Stimulated activated CD4-positive, alpha-beta T cell treated with anti-CD3 and anti-CD28 coated beads, Interleukin-12 subunit alpha, Interleukin-12 subunit beta, amount 100 ng/mL, for 48 hours (primary cell): ENCODE measurements around the gene TBCD.
A peak's percentile ranks its signal among the peaks of the same experiment; 100 is the strongest.

ENCODE experiments used
- DNase-seq, 3 donors: peaks; one replicate each; pipeline ENCODE4 v3.0.0-alpha.2; 2020; ENCODE audit warnings: low read depth in 2 of 3, low spot score in 1 of 3

TBCD gene

DNA sequence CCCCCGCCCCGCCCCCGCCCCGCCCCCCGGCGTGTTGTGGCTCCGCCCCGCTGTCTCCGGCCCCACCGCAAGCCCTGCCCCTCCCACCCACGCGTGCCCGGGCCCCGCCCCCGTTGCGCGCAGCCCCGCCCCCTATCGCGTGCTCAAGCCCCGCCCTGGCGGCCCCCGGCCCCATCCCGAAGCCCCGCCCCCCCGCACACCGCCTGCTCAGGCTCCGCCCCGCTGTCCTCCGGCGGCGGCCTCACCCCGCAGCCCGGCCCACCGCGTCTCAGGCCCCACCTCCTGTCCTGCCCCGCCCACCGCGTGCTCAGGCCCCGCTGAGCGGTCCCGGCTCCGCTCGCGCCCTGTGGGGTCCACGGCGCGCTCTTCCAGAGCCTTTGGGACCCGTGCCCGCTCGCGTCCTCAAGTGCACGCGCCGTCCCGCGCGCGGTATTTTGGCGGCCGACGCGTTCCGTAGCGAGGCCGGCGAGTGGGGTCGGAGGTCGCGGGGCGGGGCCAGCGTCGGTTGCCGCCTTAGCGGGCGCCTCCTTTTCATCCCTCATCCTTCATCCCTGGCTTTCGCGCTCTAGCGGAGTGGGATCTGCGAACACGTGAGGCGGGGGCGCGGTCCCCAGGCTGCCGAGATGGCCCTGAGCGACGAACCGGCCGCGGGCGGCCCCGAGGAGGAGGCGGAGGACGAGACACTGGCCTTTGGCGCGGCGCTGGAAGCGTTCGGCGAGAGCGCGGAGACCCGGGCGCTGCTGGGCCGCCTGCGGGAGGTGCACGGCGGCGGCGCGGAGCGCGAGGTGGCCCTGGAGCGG is at the start of gene TBCD:
Gene TBCD (plus strand): TSS at position 495 of the 800 bp plus-strand sequence. CDS start 129 bp downstream, at position 624.
- peak; percentile 72 to 88 (median 86) for DNase-seq

DNA sequence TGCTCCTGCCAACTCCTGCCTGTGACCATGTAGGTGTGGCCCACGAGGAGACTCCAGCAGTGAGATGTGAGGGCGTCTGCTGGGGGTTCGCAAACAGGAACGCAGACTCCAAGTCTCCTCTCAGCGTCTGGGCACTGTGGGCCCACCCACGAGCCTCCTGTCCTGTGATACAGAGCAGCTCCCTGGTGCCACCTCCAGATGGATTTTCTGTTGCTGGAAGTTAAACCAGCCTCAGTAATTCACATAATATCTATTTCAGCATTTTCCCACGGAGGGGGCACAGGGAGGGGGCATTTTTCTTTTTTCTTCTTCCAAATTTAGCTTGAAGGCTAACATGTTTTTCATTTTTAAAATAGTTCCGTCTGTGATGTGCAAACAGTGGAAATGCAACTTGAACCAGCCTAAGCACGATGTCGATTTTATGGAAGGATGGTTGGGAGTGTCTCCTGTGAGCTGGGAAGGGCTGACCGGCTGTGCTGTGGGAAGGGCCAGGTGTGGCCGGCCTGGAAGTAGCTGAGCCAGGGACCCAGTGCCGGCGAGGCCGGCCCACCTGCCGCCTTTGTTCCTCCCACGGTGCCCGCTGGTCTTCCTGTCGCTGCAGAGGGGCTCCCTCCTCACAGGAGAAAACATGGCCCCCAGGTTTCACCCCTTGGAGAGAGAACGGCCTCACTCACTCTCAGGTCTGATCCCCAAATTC is 49.5 kb upstream of the TBCD start:
- DNase-seq = no peak

DNA sequence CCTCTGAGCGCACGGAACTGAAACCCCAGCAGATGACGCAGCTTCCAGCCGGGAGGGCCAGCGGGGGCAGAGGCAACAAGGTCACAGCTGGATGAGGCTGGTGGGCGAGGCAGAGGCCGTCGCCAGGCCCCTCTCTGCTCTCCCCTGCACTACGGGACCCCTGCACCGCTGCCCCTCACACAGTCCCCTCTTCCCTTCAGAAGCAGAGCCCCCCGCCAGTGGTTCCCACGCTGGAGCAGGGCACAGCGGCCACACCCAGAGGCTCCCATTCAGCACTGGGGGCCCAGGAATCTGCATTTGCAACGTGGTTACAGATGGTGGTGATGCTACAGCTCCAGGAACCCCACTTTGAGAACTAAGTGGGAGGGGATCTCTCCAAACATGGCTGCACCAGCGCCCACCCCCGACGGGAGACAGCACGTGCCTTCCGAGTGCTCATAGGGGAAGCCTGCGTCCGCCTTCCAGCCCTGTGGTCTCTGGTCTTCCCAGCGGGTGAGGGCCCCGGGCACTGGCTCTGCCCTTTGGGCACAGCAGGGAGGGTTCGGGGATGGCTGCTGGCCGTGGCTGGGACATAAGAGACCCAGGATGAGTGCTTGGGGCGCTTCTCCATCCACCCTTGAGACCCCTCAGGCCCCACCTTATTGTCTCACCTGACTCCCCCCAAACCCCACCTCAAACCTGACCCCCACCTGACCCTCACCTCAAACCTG is 48.7 kb upstream of the TBCD start:
- no peak for DNase-seq

DNA sequence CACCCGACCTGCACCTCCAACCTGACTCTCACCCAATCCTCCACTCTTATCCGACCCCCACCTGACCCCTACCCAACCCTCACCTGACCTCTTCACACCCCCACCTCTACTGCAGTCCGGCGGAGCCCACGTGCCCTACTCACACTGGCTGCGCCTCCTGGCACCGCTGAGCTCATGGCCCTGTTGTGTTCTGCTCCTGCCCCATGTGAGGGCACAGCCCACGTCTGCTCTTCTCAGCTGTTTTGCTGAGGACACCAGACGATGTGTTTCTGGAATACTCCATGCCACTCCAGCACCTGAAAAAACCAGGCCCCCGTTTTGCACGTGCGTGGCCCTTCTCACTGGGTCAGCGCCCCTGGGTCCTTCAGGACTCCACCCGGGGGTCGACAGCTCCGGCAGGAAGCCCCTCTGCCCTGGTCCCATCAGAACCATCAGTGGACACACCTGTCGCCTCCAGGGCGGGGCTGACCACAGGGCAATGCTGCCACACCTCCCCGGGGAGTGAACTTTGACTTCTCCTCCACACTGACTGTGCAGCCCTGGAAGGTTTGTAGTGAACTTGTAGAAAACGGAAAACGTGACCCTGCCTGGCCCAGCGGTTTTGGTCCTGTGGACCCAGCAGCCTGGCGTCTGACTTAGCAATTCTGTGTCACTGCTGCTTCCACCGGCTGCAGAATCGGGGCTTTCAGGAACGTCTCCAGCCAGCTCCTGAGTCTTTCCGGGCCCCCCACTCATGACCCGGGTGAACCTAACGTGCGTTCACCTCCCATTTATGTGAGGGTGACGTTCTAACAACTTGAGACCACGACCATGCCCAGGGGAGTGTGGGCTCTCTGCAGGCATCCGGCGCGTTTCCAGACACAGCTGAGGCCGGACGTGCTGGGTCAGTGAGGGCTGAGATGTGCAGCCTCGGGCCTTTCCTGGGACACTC is 47.7 kb upstream of the TBCD start:
- DNase-seq = no peak

DNA sequence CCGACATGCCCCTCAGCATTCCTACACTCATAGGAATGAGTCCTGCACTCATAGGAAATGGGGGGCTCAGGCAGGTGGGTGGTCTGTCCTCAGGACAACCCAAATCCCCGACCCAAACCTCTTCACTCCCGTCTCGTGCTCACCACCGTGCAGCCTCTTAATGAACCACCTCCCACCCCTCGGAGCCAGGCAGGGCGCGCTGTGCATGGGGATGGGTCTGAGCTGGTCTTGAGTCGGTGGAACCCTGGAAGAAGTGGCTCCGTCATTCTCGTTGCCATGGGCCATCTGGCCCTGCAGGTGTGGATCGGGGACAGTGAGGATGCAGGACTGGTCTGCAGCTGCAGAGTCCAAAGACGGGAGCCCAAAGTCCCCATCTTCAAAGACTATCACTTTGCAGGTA is 47.0 kb upstream of the TBCD start:
- no peak for DNase-seq

DNA sequence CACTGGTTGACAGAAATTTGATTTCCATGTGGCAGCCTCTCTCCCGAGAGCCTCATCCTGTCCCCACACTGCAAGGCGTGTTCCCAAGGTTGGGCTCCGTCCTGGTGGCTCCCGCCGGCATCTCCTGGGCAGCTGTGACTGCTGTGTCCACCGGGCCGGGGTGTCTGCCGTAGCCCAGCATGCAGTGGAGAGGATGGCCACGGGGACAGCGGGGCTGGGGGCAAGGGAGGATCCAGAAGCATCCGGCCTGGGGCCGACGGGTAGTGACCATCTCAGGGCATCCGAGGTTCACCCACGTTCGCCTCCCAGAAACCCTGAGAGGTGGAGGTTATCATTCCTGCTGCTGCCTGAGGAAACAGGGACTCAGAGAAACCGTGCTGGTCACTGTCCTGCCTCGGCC is 46.1 kb upstream of the TBCD start:
- DNase-seq = no peak

DNA sequence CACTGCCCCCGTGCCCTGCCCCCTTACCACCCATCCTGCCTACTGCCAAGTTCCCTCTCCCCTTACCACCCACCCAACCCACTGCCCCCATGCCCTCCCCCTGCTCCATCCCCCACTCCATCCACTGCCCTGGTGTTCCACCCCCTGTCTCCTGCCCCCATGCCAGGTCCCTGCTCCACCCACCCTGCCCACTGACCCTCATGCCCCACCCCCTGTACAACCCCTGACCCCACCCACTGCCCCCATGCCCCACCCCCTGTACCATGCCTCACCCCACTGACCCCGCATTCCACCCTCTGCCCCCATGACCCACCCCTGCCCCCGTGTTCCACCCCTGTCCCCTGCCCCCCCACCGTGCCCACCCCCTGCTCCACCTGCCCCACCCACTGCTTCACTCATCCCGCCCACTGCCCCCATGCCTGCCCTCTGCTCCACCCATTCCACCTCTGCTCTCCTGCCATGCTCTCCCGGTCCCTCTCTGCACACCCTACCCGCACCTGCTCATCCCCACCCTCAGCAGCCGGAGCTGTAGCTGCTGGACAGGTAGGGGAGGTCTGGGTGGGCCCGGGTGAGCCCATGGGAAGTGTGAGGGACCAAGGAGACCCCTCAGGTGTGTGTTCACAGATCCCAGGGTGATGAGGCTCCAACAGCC is 42.7 kb upstream of the TBCD start:
- DNase-seq = no peak

DNA sequence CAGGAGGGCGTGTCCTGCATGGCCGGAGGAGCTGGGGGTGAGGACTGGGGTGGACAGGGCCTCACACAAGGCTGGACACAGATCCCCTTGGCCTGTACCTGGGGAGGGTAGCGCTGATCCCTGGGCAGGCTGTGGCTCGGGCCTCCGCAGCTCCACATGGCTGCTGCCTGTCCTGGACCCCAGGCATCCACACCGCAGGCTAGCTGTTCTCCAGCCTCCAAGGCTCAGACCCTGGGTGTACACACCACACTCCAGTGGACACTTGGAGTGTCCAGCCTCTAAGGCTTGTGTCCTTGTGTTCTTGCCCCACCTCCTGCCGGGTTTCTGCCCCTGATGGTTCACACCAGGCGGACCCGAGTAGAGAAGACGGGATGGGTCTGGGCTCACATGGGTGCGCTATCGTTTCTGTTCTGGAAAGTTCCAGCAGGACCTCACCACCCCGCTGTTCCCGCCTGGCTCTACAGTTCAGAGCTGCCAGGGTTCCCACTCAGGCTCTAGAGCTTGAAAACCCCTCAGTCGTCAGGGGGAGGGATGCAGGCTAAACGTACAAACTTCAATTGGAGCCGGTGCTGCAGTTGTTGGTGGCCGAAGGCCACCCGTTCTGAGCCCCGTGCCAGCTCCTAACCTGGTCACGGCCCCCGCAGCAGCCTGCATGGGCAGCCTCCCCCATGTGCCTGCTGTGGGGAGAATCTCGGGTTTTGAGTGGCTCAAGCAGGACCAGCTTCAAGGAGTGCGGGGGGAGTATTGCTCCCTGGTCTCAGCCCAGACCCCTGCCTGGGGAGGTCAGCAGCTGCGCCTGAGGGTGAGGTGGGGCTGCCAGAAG is 42.0 kb upstream of the TBCD start:
- no peak for DNase-seq

DNA sequence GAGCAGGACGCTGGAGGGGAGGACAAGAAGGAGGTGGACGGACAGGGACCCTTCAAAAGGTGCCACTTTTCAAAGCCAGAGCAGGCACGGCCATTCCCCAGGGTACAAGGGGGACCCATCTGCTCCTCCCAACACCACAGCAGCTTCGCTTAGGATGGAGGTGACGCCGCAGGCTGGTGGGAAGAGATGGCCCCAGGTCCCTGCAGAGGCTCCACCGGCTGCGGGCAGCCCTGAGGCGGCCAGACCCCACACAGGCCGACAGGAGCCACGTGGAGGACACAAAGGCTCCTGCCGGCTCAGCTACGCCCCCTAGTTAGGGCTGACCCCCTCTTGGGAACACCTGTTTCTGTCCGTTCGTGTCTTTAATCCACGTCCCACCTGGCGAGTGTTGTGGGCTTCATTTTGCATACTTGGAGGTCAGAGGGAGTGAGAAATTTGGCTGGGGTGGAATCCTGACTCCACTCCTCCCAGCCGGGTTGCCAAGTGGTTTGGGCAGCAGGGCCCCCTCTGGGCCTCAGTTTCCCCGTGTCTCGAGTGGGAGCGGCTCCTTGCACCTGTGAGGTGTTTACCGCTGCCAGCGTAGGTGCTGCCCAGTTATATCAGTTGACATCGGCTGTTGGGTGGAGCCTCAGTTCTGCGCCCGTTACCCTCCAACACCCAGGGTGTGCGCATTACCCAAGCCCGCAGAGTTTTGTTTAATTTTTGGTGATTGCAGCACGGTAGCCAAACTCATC is 41.2 kb upstream of the TBCD start:
- DNase-seq = no peak

DNA sequence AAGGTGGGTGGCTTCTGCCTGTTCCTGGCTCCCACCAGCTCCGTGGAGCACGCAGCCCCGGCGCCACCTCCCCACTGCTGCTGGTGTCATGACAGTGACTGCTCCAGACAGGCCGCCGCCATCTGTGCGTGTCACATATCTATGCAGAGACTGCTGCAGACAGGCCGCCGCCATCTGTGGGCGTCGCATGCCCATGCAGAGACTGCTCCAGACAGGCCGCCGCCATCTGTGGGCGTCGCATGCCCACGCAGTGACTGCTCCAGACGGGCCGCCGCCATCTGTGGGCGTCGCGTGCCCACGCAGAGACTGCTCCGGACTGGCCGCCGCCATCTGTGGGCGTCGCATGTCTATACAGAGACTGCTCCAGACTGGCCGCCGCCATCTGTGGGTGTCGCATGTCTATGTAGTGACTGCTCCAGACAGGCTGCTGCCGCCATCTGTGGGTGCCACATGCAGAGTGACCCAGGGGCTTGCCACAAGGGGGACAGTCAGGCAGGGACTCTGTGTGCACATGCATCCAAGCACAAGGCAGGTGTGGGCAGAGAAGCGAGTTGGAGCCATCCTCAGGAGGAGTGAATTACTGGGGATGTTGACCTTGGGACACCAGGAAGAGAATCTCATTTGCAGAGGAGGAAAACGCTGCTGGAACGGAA is 38.7 kb upstream of the TBCD start:
- DNase-seq = no peak

DNA sequence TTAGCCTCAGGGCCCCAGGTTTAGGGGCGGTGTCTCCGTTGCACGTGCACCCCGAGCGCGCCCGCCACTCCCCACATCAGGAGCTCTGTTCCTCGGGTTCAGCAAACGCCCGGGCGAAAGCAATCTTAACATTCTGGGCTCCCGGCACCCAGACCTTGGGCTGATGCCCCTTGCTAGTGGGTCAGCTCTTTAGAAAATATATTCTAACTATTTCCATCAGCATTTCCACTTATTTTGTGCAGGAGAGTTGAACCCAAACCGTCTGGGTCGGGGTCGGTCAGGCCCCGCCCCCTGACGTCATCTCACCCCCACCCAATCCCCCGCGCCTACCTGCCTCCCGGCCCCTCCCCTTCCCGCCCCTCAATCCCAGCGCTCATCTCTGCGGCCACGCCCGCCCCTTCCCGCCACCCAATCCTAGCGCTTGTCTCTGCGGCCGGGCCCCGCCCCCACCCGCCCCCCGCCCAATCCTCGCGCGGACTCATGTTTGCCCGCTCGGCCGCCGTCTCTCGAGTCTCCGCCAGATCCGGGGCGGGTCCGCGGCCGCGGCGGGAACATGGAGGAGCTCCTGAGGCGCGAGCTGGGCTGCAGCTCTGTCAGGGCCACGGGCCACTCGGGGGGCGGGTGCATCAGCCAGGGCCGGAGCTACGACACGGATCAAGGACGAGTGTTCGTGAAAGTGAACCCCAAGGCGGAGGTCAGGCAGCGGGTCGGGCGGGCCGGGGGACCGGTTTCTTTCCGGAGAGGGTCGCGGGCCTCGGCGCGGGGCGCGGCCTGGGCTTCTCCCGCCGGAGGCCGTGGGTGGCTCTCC is 35.5 kb upstream of the TBCD start, which contains the start of gene FN3KRP:
Gene FN3KRP (plus strand): TSS at position 504 of the 808 bp plus-strand sequence. CDS start 50 bp downstream, at position 554.
- peak; percentile 75 to 91 (median 82) for DNase-seq

DNA sequence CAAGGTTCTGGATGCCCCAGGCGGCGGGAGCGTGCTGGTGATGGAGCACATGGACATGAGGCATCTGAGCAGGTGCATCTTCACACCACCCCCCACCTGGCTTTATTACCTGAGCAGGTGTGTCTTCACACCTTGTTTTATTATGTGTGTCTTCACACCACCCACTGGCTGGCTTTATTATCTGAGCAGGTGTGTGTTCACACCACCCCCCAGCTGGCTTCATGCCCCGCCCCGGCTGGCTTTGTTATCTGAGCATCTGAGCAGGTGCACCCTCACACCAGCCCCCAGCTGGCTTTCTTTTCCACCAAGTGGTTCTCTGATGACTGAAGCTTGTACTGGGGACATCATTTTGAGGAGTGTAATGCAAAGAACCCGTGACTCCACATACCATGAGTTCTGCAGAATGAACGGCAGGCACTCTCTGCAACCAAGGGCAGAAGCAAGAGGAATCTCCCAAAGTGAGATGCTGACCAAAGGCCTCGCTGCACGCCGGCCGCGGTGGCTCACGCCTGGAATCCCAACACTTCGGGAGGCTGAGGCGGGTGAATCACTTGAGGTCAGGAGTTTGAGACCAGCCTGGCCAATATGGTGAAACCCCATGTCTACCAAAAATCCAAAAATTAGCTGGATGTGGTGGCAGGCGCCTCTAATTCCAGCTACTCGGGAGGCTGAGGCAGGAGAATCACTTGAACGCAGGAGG is 32.7 kb upstream of the TBCD start:
- DNase-seq = no peak

DNA sequence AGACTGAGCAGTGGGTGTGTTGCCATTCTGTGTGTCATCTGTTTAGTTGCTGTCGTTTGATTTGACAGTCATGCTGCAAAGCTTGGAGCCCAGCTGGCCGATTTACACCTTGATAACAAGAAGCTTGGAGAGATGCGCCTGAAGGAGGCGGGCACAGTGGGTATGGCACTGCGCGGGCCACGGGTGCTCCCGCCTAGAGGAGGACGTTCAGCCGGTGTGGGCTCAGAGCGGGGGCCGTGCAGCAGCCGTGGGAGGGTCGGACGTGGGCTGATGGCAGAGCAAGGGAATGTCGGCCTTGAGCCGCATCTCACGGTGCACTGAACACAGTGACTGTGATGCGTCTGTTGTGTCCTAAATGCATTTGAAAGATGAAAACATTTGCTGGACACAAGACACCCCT is 31.7 kb upstream of the TBCD start:
- DNase-seq = no peak

DNA sequence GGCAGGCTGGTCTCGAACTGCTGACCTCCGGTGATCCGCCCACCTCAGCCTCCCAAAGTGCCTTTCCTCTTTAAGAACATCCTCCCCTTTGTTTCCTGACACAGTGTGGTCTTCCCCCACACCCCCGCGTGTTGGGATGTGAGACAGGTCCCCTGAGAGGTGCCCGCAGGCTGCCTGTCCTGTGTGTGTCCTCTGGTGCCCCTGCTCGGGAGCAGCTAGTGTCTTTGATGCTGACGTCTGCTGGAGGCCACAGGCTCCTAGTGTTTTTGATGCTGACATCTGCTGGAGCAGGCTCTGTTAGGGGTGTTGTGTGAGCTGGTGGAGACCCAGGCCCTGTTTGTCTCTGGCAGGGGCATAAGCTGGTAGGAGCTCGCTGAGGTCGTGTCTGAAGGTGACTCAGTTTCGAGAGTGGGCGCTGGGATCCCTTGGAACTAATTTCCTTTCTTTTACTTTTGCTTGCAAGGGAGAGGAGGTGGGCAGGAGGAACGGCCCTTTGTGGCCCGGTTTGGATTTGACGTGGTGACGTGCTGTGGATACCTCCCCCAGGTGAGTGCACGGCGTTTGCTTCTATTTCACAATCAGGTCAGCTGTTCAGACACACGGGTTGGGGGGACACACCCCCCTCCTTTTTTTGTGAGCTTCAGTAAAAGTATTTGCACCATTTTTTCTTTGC is 29.4 kb upstream of the TBCD start:
- DNase-seq = no peak

DNA sequence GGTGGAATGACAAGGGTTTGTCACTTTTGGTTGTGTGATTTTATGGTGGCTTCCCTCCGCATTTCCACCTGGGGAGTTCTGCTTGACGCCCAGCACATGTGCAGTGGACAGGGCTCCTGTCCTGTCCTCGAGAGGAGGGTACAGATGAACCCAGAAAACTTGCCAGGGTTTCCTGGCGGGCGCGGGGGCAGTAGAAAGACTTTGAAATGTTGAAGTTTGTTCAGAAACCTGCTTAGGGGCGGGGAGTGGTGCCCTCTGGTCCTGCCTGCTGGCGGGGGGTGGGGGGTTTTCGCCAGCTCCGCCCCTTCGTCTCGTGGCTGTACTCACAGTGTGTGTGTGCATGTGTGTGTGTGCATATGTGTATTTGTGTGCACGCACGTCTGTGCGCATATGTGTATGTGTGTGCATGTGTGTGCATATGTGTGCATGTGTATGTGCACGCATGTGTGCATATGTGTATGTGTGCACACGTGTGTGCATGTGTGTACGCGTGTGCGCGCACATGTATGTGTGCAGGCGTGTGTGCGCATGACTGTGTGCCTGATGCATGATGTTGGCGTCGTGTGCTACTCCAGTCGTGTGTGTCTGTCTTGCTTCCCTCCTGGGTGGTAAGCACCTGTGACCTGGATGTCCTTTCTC is 28.6 kb upstream of the TBCD start:
- no peak for DNase-seq

DNA sequence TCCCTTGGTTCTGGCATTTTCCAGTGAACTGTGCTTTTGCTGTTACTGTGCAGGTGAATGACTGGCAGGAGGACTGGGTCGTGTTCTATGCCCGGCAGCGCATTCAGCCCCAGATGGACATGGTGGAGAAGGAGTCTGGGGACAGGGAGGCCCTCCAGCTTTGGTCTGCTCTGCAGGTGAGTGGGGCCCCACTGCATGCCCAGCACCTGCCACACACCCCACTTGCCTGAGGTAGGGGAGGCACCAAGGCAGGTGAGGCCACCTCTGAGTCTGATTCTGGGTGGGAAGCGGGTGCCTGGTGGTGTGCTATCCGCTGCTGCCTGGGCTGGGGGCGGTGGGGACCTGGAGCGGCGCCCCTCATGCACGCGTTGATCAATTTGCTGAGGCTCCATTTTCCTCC is 25.4 kb upstream of the TBCD start:
- DNase-seq = no peak
